Upper lobe of right lung (tissue), 1 donor: ENCODE results near the gene SLC38A2. TPM values are rescaled to one million over a fixed set of nuclear protein-coding genes. Genes with fewer than 3 reads are reported as not detected.
A peak's percentile ranks its signal among the peaks of the same experiment; 100 is the strongest.

Source experiments
- ATAC-seq: fragments of 200-7000 bp; cut with Tn5 transposase; one replicate; pipeline ENCODE4 v1.9.1; 2020; ENCODE audit warnings: mild to moderate bottlenecking, moderate library complexity
- DNase-seq: peaks from one replicate; pipeline ENCODE4 v3.0.0-alpha.2; 2020
- H3K27ac ChIP-seq: fragments of 200-600 bp; one replicate; pipeline ENCODE4 v1.8.0; 2022
- H3K27me3 ChIP-seq: fragments of 200-600 bp; one replicate; pipeline ENCODE4 v1.8.0; 2022; ENCODE audit warnings: mild to moderate bottlenecking
- H3K36me3 ChIP-seq: fragments of 200-600 bp; one replicate; pipeline ENCODE4 v1.8.0; 2022
- H3K4me1 ChIP-seq: fragments of 200-600 bp; one replicate; pipeline ENCODE4 v1.8.0; 2022
- H3K4me3 ChIP-seq: fragments of 200-600 bp; one replicate; pipeline ENCODE4 v1.8.0; 2022; ENCODE audit warnings: mild to moderate bottlenecking
- H3K9me3 ChIP-seq: fragments of 200-600 bp; one replicate; pipeline ENCODE4 v1.8.0; 2022
- CTCF ChIP-seq: fragments of 200-600 bp; IDR thresholded peaks from one replicate; pipeline ENCODE4 v1.8.0; 2022; ENCODE audit warnings: antibody characterized with exemption
- intact Hi-C: fragments of 100-400 bp; cut with DNase I; formaldehyde crosslinking; loops from one replicate; pipeline ENCODE4 v1.11.0; 2022
- total RNA-seq: library from RNA; stranded (reverse); fragmentation: NEBNext Ultra II Directional; extraction: Animal tissue kit (Norgen Biotek cat#: 25700); gene quantifications from one replicate; pipeline ENCODE4 v1.2.1, GENCODE V29; 2021
- donor health status: DM: no; HTN: yes; CAD: no; lungs with severe emphysema.

SLC38A2 gene
- total RNA-seq, 1 donor from 2014 or later, result 343 TPM

- H3K4me3 ChIP-seq, result peak overlapping the region; percentile 92
- H3K27me3 ChIP-seq, result no peaks in the 10 kb centered on the region
- ATAC-seq (no peak), DNase-seq (no peak)
- no peak overlapping the region for H3K27ac ChIP-seq
- H3K9me3 ChIP-seq, result no peaks in the 10 kb centered on the region
- H3K36me3 ChIP-seq, result peaks cover 95% of the 10 kb centered on the region
- no peak for TF ChIP-seq CTCF
- intact Hi-C loops, result loop anchor here (10.0 kb wide), 1 partner anchor 298 kb away; no protein-coding TSS in a partner anchor
- H3K4me1 ChIP-seq, result peaks cover 78% of the 10 kb centered on the region
Measured at GRCh38 chr12:46366771-46367170, 5.8 kb downstream of the SLC38A2 start.

- H3K9me3 ChIP-seq, result no peaks in the 10 kb centered on the region
- peak overlapping the region; percentile 92 for H3K4me3 ChIP-seq
- H3K27ac ChIP-seq, result peak overlapping the region; percentile 1
- TF ChIP-seq CTCF, result no peak
- DNase-seq, result no peak
- ATAC-seq, result no peak
- intact Hi-C loops, result loop anchor here (10.0 kb wide), 1 partner anchor 299 kb away; no protein-coding TSS in a partner anchor
- no peaks in the 10 kb centered on the region for H3K27me3 ChIP-seq
- peaks cover 84% of the 10 kb centered on the region for H3K4me1 ChIP-seq
- peaks cover 100% of the 10 kb centered on the region for H3K36me3 ChIP-seq
Measured at GRCh38 chr12:46365951-46366379, 6.6 kb downstream of the SLC38A2 start.

- H3K9me3 ChIP-seq, result no peaks in the 10 kb centered on the region
- H3K4me1 ChIP-seq, result peaks cover 76% of the 10 kb centered on the region
- peak overlapping the region; percentile 92 for H3K4me3 ChIP-seq
- no peak for TF ChIP-seq CTCF
- intact Hi-C loops, result loop anchor here (10.0 kb wide), 1 partner anchor 300 kb away; no protein-coding TSS in a partner anchor
- no peak for DNase-seq
- H3K36me3 ChIP-seq, result peaks cover 100% of the 10 kb centered on the region
- H3K27ac ChIP-seq, result no peak overlapping the region
- H3K27me3 ChIP-seq, result no peaks in the 10 kb centered on the region
- ATAC-seq, result no peak
Measured at GRCh38 chr12:46364777-46365580, 7.6 kb downstream of the SLC38A2 start.

- ATAC-seq (no peak), DNase-seq (no peak)
- H3K36me3 ChIP-seq, result peaks cover 100% of the 10 kb centered on the region
- H3K9me3 ChIP-seq, result no peaks in the 10 kb centered on the region
- no peak overlapping the region for H3K27ac ChIP-seq
- TF ChIP-seq CTCF, result no peak
- intact Hi-C loops, result loop anchor here (10.0 kb wide), 1 partner anchor 301 kb away; no protein-coding TSS in a partner anchor
- H3K27me3 ChIP-seq, result no peaks in the 10 kb centered on the region
- peaks cover 69% of the 10 kb centered on the region for H3K4me1 ChIP-seq
- peak overlapping the region; percentile 92 for H3K4me3 ChIP-seq
Measured at GRCh38 chr12:46364300-46364696, 8.3 kb downstream of the SLC38A2 start.

- intact Hi-C loops, result loop anchor here (10.0 kb wide), 1 partner anchor 301 kb away; no protein-coding TSS in a partner anchor
- ATAC-seq (no peak), DNase-seq (no peak)
- H3K4me3 ChIP-seq, result peak overlapping the region; percentile 92
- no peak overlapping the region for H3K27ac ChIP-seq
- peaks cover 64% of the 10 kb centered on the region for H3K4me1 ChIP-seq
- no peak for TF ChIP-seq CTCF
- H3K27me3 ChIP-seq, result no peaks in the 10 kb centered on the region
- no peaks in the 10 kb centered on the region for H3K9me3 ChIP-seq
- peaks cover 100% of the 10 kb centered on the region for H3K36me3 ChIP-seq
Measured at GRCh38 chr12:46363582-46364299, 8.8 kb downstream of the SLC38A2 start.
